DMS114 treated with DMSO at 0.1 percent for 48 hours (cell line): Measurements from ENCODE around the gene FER.
"Not testable (repeated sequence)": the region's sequence is repeated elsewhere in the genome, so short reads cannot be mapped to it uniquely, and the experiment has no call there.

Source experiments
- DNase-seq: peaks from one replicate; lab custom pipeline; 2025; ENCODE audit not compliant: unreplicated experiment; lab: John Stamatoyannopoulos, UW

The FER gene

GRCh38 chr5:108797396-108797795 lies 49.7 kb downstream of the FER start:
- no peak for DNase-seq

GRCh38 chr5:108797986-108798385 lies 50.3 kb downstream of the FER start:
- no peak for DNase-seq

GRCh38 chr5:108798513-108799265 lies 51.0 kb downstream of the FER start:
- DNase-seq = no peak

- no peak for DNase-seq
These were observed 53.6 kb downstream of the FER start for GRCh38 chr5:108801301-108801700.

GRCh38 chr5:108801776-108802175 lies 54.1 kb downstream of the FER start:
- DNase-seq = no peak

- no peak for DNase-seq
These were observed 63.0 kb downstream of the FER start for GRCh38 chr5:108810717-108811116.

GRCh38 chr5:108813673-108814072 lies 66.0 kb downstream of the FER start:
- DNase-seq = no peak

- no peak for DNase-seq
These were observed 66.9 kb downstream of the FER start for GRCh38 chr5:108814551-108814950.

- no peak for DNase-seq
These were observed 71.0 kb downstream of the FER start for GRCh38 chr5:108818613-108819272.

- no peak for DNase-seq
These were observed 73.3 kb downstream of the FER start for GRCh38 chr5:108820983-108821382.

- DNase-seq = no peak
These were observed 74.7 kb downstream of the FER start for GRCh38 chr5:108822211-108822947.

GRCh38 chr5:108827131-108827530 lies 79.4 kb downstream of the FER start:
- no peak for DNase-seq

GRCh38 chr5:108830705-108831276 lies 83.1 kb downstream of the FER start:
- DNase-seq = no peak

GRCh38 chr5:108836492-108836891 lies 88.8 kb downstream of the FER start:
- no peak for DNase-seq

GRCh38 chr5:108842260-108842941 lies 94.7 kb downstream of the FER start:
- DNase-seq = not testable (repeated sequence)

- not testable (repeated sequence) for DNase-seq
These were observed 103.4 kb downstream of the FER start for GRCh38 chr5:108851129-108851528.

- DNase-seq = no peak
These were observed 110.2 kb downstream of the FER start for GRCh38 chr5:108857905-108858304.

- no peak for DNase-seq
These were observed 111.3 kb downstream of the FER start for GRCh38 chr5:108858959-108859358.

GRCh38 chr5:108862211-108862610 lies 114.5 kb downstream of the FER start:
- DNase-seq = no peak

GRCh38 chr5:108866097-108866496 lies 118.4 kb downstream of the FER start:
- DNase-seq = not testable (repeated sequence)

- DNase-seq = no peak
These were observed 120.0 kb downstream of the FER start for GRCh38 chr5:108867656-108868055.
